ENCODE data around the gene PRR15.

Gene PRR15

DNA sequence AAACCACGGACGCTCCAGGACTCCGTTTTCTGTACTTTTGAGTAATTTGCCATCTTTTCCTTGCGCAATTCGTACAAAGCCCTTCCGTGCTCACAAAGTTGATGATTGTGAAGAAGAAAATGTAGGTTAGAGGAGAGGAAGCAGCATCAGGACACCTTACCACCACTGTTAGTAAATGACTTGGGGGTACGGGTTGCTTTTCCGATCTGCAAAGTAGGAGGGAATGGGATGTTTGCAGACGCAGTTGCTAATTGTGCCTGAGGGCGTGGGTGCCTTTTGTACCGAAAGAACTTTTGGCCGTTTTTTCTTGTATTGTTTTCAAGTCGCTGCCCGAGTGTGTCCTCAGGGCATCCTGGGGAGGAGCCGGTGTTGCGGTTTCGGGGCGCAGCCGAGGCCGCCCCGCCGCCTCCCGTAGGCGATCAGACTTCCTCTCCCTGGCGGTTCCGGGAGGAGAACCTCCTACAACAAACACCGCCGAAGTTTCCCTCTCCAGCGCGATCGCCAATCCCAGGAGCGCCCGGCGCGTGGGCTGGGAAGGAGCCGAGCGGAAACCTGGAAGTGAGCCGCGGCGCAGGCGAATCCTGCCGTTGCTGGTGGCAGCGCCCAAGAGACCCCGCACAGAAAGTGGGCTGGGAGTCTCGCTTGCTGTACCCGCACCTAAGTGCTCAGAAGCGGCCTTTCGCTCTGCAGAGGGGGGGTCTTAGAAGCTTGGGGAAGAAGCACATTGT lies 1.0 kb downstream of the PRR15 start:
- Histone ChIP-seq H3K4me3 (ENCODE audit: low read length) (peak overlapping the region; percentile 39), H3K4me2 (ENCODE audit: low read length) (peak overlapping the region; percentile 79), H3K56ac (ENCODE audit: low read length) (peak overlapping the region; percentile 84), H3K4me1 (ENCODE audit: control insufficient read depth, low read depth, low read length) (no peaks in the 10 kb centered on the region), H3K36me3 (ENCODE audit: control insufficient read depth, insufficient read depth, low read length) (no peaks in the 10 kb centered on the region), H3K9ac (ENCODE audit: low read length) (peak overlapping the region; percentile 67), H2BK120ac (ENCODE audit: low read depth, low read length) (no peak overlapping the region), H3K18ac (ENCODE audit: low read length) (peak overlapping the region; percentile 41), H4K5ac (ENCODE audit: low read length) (no peak overlapping the region), H3K79me1 (ENCODE audit: low read length) (no peaks in the 10 kb centered on the region), H3K79me2 (ENCODE audit: control insufficient read depth, insufficient read depth, low read length) (no peaks in the 10 kb centered on the region), H2AK5ac (ENCODE audit: low read length) (no peak overlapping the region), H3K27me3 (ENCODE audit: insufficient read depth, low read length, poor library complexity) (no peaks in the 10 kb centered on the region), H2BK15ac (replicated peaks; ENCODE audit: low read depth) (no peak overlapping the region), H4K8ac (ENCODE audit: low read depth, low read length) (no peak overlapping the region), H2BK5ac (ENCODE audit: low read length) (no peak overlapping the region), H3K23ac (ENCODE audit: low read length) (peak overlapping the region; percentile 57), H3K4ac (ENCODE audit: low read depth, low read length) (no peak overlapping the region), H3K27ac (ENCODE audit: low read depth, low read length) (peak overlapping the region; percentile 17)
- WGBS (ENCODE audit: extremely low coverage, insufficient coverage, low lambda C conversion rate) = no CpG with 5 or more reads among the region's 48 CpGs
- DNase-seq = peak; percentile 73

DNA sequence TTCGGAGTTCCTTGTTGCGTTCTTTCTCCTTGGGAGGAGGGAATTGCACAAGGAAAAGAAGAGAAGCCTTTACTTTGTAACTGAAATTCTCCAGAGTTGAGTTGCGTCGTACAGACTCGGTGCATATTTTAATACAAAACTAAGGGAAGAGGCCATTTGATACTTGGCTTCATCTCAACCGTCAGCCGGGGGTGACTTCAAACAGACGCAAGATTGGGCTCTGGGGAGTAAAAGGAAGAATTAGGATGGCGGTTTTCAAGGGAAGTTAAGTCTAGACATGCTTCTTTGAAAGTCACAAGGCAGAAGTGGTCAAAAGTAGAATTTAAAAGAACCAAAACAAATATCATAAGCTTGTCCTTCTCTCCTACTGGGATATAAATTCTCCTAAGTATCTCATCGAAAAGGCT lies 1.6 kb downstream of the PRR15 start:
- Histone ChIP-seq H2BK5ac (ENCODE audit: low read length) (no peak overlapping the region), H3K9ac (ENCODE audit: low read length) (peak overlapping the region; percentile 67), H3K79me2 (ENCODE audit: control insufficient read depth, insufficient read depth, low read length) (no peaks in the 10 kb centered on the region), H2BK120ac (ENCODE audit: low read depth, low read length) (no peak overlapping the region), H3K27ac (ENCODE audit: low read depth, low read length) (no peak overlapping the region), H3K79me1 (ENCODE audit: low read length) (no peaks in the 10 kb centered on the region), H3K4ac (ENCODE audit: low read depth, low read length) (no peak overlapping the region), H3K36me3 (ENCODE audit: control insufficient read depth, insufficient read depth, low read length) (no peaks in the 10 kb centered on the region), H3K18ac (ENCODE audit: low read length) (peak overlapping the region; percentile 41), H3K4me3 (ENCODE audit: low read length) (peak overlapping the region; percentile 39), H3K23ac (ENCODE audit: low read length) (peak overlapping the region; percentile 29), H2BK15ac (replicated peaks; ENCODE audit: low read depth) (no peak overlapping the region), H3K4me1 (ENCODE audit: control insufficient read depth, low read depth, low read length) (no peaks in the 10 kb centered on the region), H3K56ac (ENCODE audit: low read length) (peak overlapping the region; percentile 84), H2AK5ac (ENCODE audit: low read length) (no peak overlapping the region), H4K8ac (ENCODE audit: low read depth, low read length) (no peak overlapping the region), H4K5ac (ENCODE audit: low read length) (no peak overlapping the region), H3K4me2 (ENCODE audit: low read length) (peak overlapping the region; percentile 85), H3K27me3 (ENCODE audit: insufficient read depth, low read length, poor library complexity) (no peaks in the 10 kb centered on the region)
- no CpG with 5 or more reads among the region's 10 CpGs for WGBS (ENCODE audit: extremely low coverage, insufficient coverage, low lambda C conversion rate)
- DNase-seq = no peak

DNA sequence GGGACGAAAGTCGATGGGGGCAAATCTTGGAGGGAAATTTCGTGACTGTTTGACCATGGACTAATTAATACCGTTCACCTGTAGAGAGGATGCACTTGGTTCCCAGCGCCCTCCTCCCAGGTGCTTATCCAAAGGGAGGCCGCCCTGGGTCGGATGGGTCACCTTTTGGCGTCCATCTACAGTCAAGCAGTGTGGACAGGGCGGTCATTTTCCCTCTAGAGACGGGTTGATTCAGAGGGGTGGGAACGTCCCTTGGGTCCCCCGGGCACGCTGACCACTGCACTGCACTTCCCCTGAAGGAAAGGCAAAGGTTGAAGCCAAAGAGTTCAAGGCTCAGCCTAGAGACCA lies 2.0 kb downstream of the PRR15 start:
- H3K56ac ChIP-seq (ENCODE audit: low read length) = peak overlapping the region; percentile 85
- no peak overlapping the region for H2BK15ac ChIP-seq (replicated peaks; ENCODE audit: low read depth)
- H2BK5ac ChIP-seq (ENCODE audit: low read length) = no peak overlapping the region
- H3K4me2 ChIP-seq (ENCODE audit: low read length) = peak overlapping the region; percentile 85
- H3K4me1 ChIP-seq (ENCODE audit: control insufficient read depth, low read depth, low read length) = no peaks in the 10 kb centered on the region
- H3K27ac ChIP-seq (ENCODE audit: low read depth, low read length) = no peak overlapping the region
- H3K18ac ChIP-seq (ENCODE audit: low read length) = no peak overlapping the region
- no peaks in the 10 kb centered on the region for H3K36me3 ChIP-seq (ENCODE audit: control insufficient read depth, insufficient read depth, low read length)
- no peaks in the 10 kb centered on the region for H3K27me3 ChIP-seq (ENCODE audit: insufficient read depth, low read length, poor library complexity)
- H3K79me1 ChIP-seq (ENCODE audit: low read length) = no peaks in the 10 kb centered on the region
- H4K8ac ChIP-seq (ENCODE audit: low read depth, low read length) = no peak overlapping the region
- H3K9ac ChIP-seq (ENCODE audit: low read length) = peak overlapping the region; percentile 65
- no peak overlapping the region for H3K23ac ChIP-seq (ENCODE audit: low read length)
- no peak overlapping the region for H3K4ac ChIP-seq (ENCODE audit: low read depth, low read length)
- WGBS (ENCODE audit: extremely low coverage, insufficient coverage, low lambda C conversion rate) = no CpG with 5 or more reads among the region's 13 CpGs
- no peak overlapping the region for H4K5ac ChIP-seq (ENCODE audit: low read length)
- peak overlapping the region; percentile 22 for H3K4me3 ChIP-seq (ENCODE audit: low read length)
- DNase-seq = no peak
- no peak overlapping the region for H2BK120ac ChIP-seq (ENCODE audit: low read depth, low read length)
- H3K79me2 ChIP-seq (ENCODE audit: control insufficient read depth, insufficient read depth, low read length) = no peaks in the 10 kb centered on the region
- H2AK5ac ChIP-seq (ENCODE audit: low read length) = no peak overlapping the region

DNA sequence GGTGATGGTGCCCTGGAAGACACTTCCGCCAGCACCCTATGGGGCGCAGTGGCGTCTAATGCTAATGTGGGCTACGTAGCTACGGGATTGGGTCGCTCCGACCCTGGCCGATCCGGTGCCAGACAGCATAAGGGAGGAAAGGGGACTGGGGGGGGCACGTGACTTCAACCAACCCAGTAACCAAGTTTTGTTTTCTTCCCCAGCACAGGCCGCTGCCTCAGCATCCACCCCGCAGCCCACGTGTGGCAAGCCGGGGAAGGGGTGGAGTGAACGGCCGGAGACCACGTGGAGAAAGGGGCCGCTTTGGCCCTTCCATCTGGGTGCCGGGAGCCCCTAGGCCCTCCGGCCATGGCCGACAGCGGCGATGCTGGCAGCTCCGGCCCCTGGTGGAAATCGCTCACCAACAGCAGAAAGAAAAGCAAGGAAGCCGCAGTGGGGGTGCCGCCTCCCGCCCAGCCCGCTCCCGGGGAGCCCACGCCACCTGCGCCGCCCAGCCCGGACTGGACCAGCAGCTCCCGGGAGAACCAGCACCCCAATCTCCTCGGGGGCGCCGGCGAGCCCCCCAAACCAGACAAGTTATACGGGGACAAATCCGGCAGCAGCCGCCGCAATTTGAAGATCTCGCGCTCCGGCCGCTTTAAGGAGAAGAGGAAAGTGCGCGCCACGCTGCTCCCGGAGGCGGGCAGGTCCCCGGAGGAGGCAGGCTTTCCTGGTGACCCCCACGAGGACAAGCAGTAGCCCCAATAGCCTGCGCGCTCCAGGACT lies 2.5 kb downstream of the PRR15 start:
- Histone ChIP-seq H3K23ac (ENCODE audit: low read length) (no peak overlapping the region), H3K36me3 (ENCODE audit: control insufficient read depth, insufficient read depth, low read length) (no peaks in the 10 kb centered on the region), H3K4me3 (ENCODE audit: low read length) (peak overlapping the region; percentile 22), H2BK120ac (ENCODE audit: low read depth, low read length) (no peak overlapping the region), H3K9ac (ENCODE audit: low read length) (peak overlapping the region; percentile 65), H3K4me1 (ENCODE audit: control insufficient read depth, low read depth, low read length) (no peaks in the 10 kb centered on the region), H4K5ac (ENCODE audit: low read length) (no peak overlapping the region), H3K4me2 (ENCODE audit: low read length) (peak overlapping the region; percentile 85), H3K56ac (ENCODE audit: low read length) (peak overlapping the region; percentile 85), H3K4ac (ENCODE audit: low read depth, low read length) (no peak overlapping the region), H3K79me1 (ENCODE audit: low read length) (no peaks in the 10 kb centered on the region), H3K27me3 (ENCODE audit: insufficient read depth, low read length, poor library complexity) (no peaks in the 10 kb centered on the region), H3K27ac (ENCODE audit: low read depth, low read length) (no peak overlapping the region), H3K18ac (ENCODE audit: low read length) (no peak overlapping the region), H3K79me2 (ENCODE audit: control insufficient read depth, insufficient read depth, low read length) (no peaks in the 10 kb centered on the region), H4K8ac (ENCODE audit: low read depth, low read length) (no peak overlapping the region), H2AK5ac (ENCODE audit: low read length) (no peak overlapping the region), H2BK15ac (replicated peaks; ENCODE audit: low read depth) (no peak overlapping the region), H2BK5ac (ENCODE audit: low read length) (no peak overlapping the region)
- no CpG with 5 or more reads among the region's 56 CpGs for WGBS (ENCODE audit: extremely low coverage, insufficient coverage, low lambda C conversion rate)
- DNase-seq = peak; percentile 39

DNA sequence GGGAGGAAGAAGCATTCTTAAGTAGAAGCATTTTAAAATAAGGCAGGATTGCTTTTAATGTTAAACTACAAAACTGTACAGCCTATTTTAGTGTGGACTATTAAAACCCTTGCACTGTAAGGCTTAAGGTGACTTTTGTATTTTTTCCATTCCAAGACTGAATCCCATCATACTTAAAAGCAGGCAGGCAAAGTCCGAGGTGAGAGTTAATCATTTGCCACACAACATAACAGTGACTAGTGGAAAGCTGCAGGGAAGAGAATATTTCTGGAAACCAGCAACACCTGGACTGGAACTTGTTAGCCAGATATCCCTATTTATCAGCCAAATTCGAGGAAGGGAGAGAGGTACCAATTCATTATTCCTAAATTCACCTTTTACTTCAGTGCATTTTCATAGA lies 3.5 kb downstream of the PRR15 start:
- H4K5ac ChIP-seq (ENCODE audit: low read length) = no peak overlapping the region
- no peak overlapping the region for H3K23ac ChIP-seq (ENCODE audit: low read length)
- H3K27me3 ChIP-seq (ENCODE audit: insufficient read depth, low read length, poor library complexity) = no peaks in the 10 kb centered on the region
- H2BK5ac ChIP-seq (ENCODE audit: low read length) = no peak overlapping the region
- no peak overlapping the region for H2AK5ac ChIP-seq (ENCODE audit: low read length)
- WGBS (ENCODE audit: extremely low coverage, insufficient coverage, low lambda C conversion rate) = no CpG with 5 or more reads among the region's 2 CpGs
- H3K27ac ChIP-seq (ENCODE audit: low read depth, low read length) = no peak overlapping the region
- no peak overlapping the region for H2BK120ac ChIP-seq (ENCODE audit: low read depth, low read length)
- no peaks in the 10 kb centered on the region for H3K36me3 ChIP-seq (ENCODE audit: control insufficient read depth, insufficient read depth, low read length)
- no peak overlapping the region for H3K9ac ChIP-seq (ENCODE audit: low read length)
- no peak overlapping the region for H2BK15ac ChIP-seq (replicated peaks; ENCODE audit: low read depth)
- H3K4ac ChIP-seq (ENCODE audit: low read depth, low read length) = no peak overlapping the region
- no peaks in the 10 kb centered on the region for H3K79me1 ChIP-seq (ENCODE audit: low read length)
- no peak overlapping the region for H4K8ac ChIP-seq (ENCODE audit: low read depth, low read length)
- no peak overlapping the region for H3K4me2 ChIP-seq (ENCODE audit: low read length)
- no peak for DNase-seq
- H3K4me3 ChIP-seq (ENCODE audit: low read length) = no peak overlapping the region
- no peak overlapping the region for H3K18ac ChIP-seq (ENCODE audit: low read length)
- H3K79me2 ChIP-seq (ENCODE audit: control insufficient read depth, insufficient read depth, low read length) = no peaks in the 10 kb centered on the region
- H3K56ac ChIP-seq (ENCODE audit: low read length) = no peak overlapping the region
- no peaks in the 10 kb centered on the region for H3K4me1 ChIP-seq (ENCODE audit: control insufficient read depth, low read depth, low read length)

All from mesendoderm (in vitro differentiated cells).